HepG2 (cell line): Measurements from ENCODE around the gene SCYL1. TPM values are rescaled to one million over a fixed set of nuclear protein-coding genes. Genes with fewer than 3 reads are reported as not detected.
A peak's percentile ranks its signal among the peaks of the same experiment; 100 is the strongest.

Experiments used
- CHD4 ChIP-seq: fragments of 200-600 bp; sonication (generic); IDR thresholded peaks from 2 replicates; pipeline ENCODE4 v1.7.0; 2017; ENCODE audit warnings: mild to moderate bottlenecking, low read length, borderline replicate concordance
- ELK4 ChIP-seq: sonication (generic); formaldehyde crosslinking; IDR thresholded peaks from 2 replicates; pipeline ENCODE4 v1.9.0; 2021; ENCODE audit warnings: missing genetic modification reagents, borderline replicate concordance
- EZH2 ChIP-seq: conservative IDR thresholded peaks from 2 replicates; pipeline ENCODE4 v1.6.1; 2012; ENCODE audit warnings: mild to moderate bottlenecking, low read depth, low read length, moderate library complexity
- GTF3A ChIP-seq: sonication (generic); formaldehyde crosslinking; conservative IDR thresholded peaks from 2 replicates; pipeline ENCODE4 v1.4.0; 2020; ENCODE audit warnings: mild to moderate bottlenecking, missing genetic modification reagents
- HCFC1 ChIP-seq: fragments of 150-350 bp; IDR thresholded peaks from 2 replicates; pipeline ENCODE4 v1.6.1; 2014; ENCODE audit warnings: low read depth, low read length
- JUND ChIP-seq: sonication (generic); formaldehyde crosslinking; IDR thresholded peaks from 2 replicates; pipeline ENCODE4 v1.8.0; 2022; ENCODE audit warnings: mild to moderate bottlenecking, missing genetic modification reagents
- NR2F6 ChIP-seq, 2 experiments: IDR thresholded peaks; 2 replicates each; pipeline ENCODE4 v1.6.1; 2016; ENCODE audit warnings: antibody characterized with exemption in 1 of 2, mild to moderate bottlenecking in 1 of 2
- RERE ChIP-seq: IDR thresholded peaks from 2 replicates; pipeline ENCODE4 v1.6.1; 2016; ENCODE audit warnings: low read depth, missing genetic modification reagents, missing compliant biosample characterization
- SSRP1 ChIP-seq: IDR thresholded peaks from 2 replicates; pipeline ENCODE4 v1.6.1; 2016; ENCODE audit warnings: control low read depth
- TBL1XR1 ChIP-seq: fragments of 150-350 bp; IDR thresholded peaks from 2 replicates; pipeline ENCODE4 v1.6.1; 2014; ENCODE audit warnings: borderline replicate concordance, low read length; ENCODE audit not compliant: partially characterized antibody
- ZNF343 ChIP-seq: sonication (generic); formaldehyde crosslinking; IDR thresholded peaks from 2 replicates; pipeline ENCODE4 v1.4.0; 2020; ENCODE audit warnings: mild to moderate bottlenecking, missing genetic modification reagents
- ZNF513 ChIP-seq: sonication (generic); formaldehyde crosslinking; conservative IDR thresholded peaks from 2 replicates; pipeline ENCODE4 v1.5.0; 2020; ENCODE audit warnings: missing genetic modification reagents
- ZNF687 ChIP-seq: sonication (generic); formaldehyde crosslinking; IDR thresholded peaks from 2 replicates; pipeline ENCODE4 v1.5.1; 2020; ENCODE audit warnings: mild to moderate bottlenecking, missing genetic modification reagents, moderate library complexity
- ZXDC ChIP-seq: sonication (generic); formaldehyde crosslinking; IDR thresholded peaks from 2 replicates; pipeline ENCODE4 v1.5.0; 2020; ENCODE audit warnings: mild to moderate bottlenecking, missing genetic modification reagents
- polyA plus RNA-seq, 8 experiments: library from polyadenylated mRNA; depleted of rRNA in 3 of 8; stranded (reverse) in 7 of 8; unstranded in 1 of 8; fragments of >200 nt; fragmentation: Illumina TruSeq in 4 of 8; extraction: Trizol in 4 of 8; gene quantifications; 2 replicates each; pipeline versions ENCODE4 v1.2.1 to v1.2.3, GENCODE V29; 2011 to 2016; ENCODE audit warnings: low read depth in 4 of 8, missing spikeins in 1 of 8, mixed read lengths in 1 of 8; ENCODE audit not compliant: insufficient read depth in 1 of 8
- total RNA-seq, 5 experiments: library from RNA; depleted of rRNA; stranded (reverse); fragments of >200 nt; fragmentation: Illumina TruSeq; extraction: Trizol; gene quantifications; 2 replicates each; pipeline ENCODE4 v1.2.3, GENCODE V29; 2016; ENCODE audit warnings: low read depth in 1 of 5

Gene SCYL1
- total and polyA plus RNA-seq, 2 of the 13 experiments (the other 11 are each of a cell fraction or from before 2014, with no cell fraction given), result 65.9 to 103 TPM

GRCh38 chr11:65476632-65477148 is 48.2 kb upstream of the SCYL1 start (continued):
- TF ChIP-seq ZXDC (CRISPR knock-in tag) (no peak), ZNF513 (no peak), HCFC1 (no peak), ELK4 (CRISPR knock-in tag) (no peak), ZNF343 (CRISPR knock-in tag) (no peak), NR2F6 (IDR thresholded peaks at IDR 0.05) (no peak), NR2F6 (CRISPR knock-in tag; IDR thresholded peaks at IDR 0.05) (no peak), TBL1XR1 (no peak), CHD4 (no peak), JUND (CRISPR knock-in tag) (no peak), RERE (CRISPR knock-in tag) (0 out of 2 replicates have a peak, but pooled peaks have one; percentile 1), EZH2 (no peak), SSRP1 (CRISPR knock-in tag) (no peak), GTF3A (0 out of 2 replicates have a peak, but pooled peaks have one; percentile 19), ZNF687 (CRISPR knock-in tag) (no peak)
